Omental fat pad (tissue), 4 donors: ENCODE measurements around the gene CRB1. TPM values are rescaled to one million over a fixed set of nuclear protein-coding genes. Genes with fewer than 3 reads are reported as not detected.

Experiments
- ATAC-seq: fragments of 150-250 bp; one replicate; pipeline ENCODE4 v1.9.1; 2016; ENCODE audit warnings: mild to moderate bottlenecking, moderate library complexity; ENCODE audit not compliant: low FRiP score
- DNase-seq: peaks from one replicate; pipeline ENCODE4 v3.0.0-alpha.2; 2019; ENCODE audit warnings: low spot score
- CTCF ChIP-seq, 3 donors: fragments of 450-650 bp; IDR thresholded peaks; one replicate each; pipeline ENCODE4 v1.5.1; 2016 to 2017; ENCODE audit warnings: antibody characterized with exemption in 3 of 3, mild to moderate bottlenecking in 3 of 3, moderate library complexity in 2 of 3
- total RNA-seq, 4 donors: library from RNA; depleted of rRNA; stranded (reverse); fragments of >200 nt; gene quantifications; one replicate each; pipeline ENCODE4 v1.1.0, GENCODE V29; 2016

The CRB1 gene
- total RNA-seq, 4 donors from 2014 or later = 0.38 to 2.4 TPM; not detected in 2

DNA sequence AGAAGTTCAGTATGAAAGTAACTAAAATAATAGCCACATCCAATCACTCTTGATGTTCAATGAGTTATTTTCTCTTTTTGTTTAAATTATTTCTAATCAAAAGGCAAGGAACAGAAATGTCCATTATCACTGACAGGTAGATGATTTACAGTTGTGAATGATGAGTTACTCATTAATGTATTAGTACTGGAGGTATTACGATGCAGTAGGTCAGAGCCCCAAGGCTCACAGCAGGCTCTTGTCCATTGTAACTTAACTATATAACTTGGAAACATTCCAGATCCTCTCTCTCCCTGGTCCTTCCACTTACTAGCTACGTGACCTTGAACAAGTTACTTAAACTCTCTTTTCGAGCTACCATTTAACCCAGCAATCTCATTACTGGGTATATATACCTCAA, 39.5 kb downstream of the CRB1 start:
- DNase-seq = no peak
- no peak for ATAC-seq
- TF ChIP-seq CTCF (IDR thresholded peaks at IDR 0.05) = no peak

- DNase-seq = no peak
- TF ChIP-seq CTCF (IDR thresholded peaks at IDR 0.05) = no peak
- no peak for ATAC-seq
Observed at GRCh38 chr1:197311081-197311480, 43.0 kb downstream of the CRB1 start.

- DNase-seq (no peak), ATAC-seq (no peak)
- TF ChIP-seq CTCF (IDR thresholded peaks at IDR 0.05) = no peak
Observed at GRCh38 chr1:197312163-197312562, 44.1 kb downstream of the CRB1 start.

DNA sequence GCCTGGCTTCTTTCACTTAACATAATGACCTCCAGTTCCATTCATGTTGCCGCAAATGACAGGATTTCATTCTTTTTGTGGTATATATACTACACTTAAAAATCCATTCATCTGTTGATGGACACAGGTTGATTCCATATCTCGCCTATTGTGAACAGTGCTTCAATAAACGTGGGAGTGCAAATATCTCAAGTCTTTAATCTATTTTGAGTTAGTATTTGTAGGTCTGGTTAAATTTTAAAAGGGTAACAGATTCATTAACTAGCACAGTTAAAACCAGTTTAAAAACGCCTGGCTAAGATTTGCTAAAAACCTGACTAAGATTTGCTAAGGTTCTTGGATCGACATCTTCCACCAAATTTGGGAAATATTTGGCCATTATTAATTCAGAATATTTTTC, 45.7 kb downstream of the CRB1 start:
- no peak for TF ChIP-seq CTCF (IDR thresholded peaks at IDR 0.05)
- no peak for ATAC-seq
- no peak for DNase-seq

- ATAC-seq = no peak
- TF ChIP-seq CTCF (IDR thresholded peaks at IDR 0.05) = no peak
Observed at GRCh38 chr1:197314682-197315081, 46.6 kb downstream of the CRB1 start.

DNA sequence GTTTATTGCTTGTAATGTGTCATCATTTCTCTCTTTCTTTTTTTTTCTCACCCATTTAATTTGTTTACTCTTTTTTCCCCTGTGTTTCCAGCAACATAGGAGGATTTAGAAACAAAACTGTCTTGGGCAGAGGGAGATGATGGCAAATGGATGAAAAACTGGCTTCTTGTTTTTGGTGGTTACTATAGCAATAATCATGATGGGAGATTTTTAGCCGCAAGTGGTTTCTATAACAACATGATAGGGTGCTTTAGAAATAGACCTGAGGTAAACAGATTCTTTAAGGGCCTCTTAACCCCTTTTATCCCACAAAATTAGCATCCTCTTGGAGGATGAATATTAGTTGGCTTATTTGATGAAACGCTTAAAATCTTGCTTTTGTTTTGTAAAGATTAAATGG, 51.6 kb downstream of the CRB1 start:
- DNase-seq (no peak), ATAC-seq (no peak)
- no peak for TF ChIP-seq CTCF (IDR thresholded peaks at IDR 0.05)

More at GRCh38 chr1:197314682-197315081, 46.6 kb downstream of the CRB1 start:
- no peak for DNase-seq

GRCh38 chr1:197320991-197321531, 53.0 kb downstream of the CRB1 start:
- ATAC-seq = peak; percentile 41

More at GRCh38 chr1:197320991-197321531, 53.0 kb downstream of the CRB1 start:
- TF ChIP-seq CTCF (IDR thresholded peaks at IDR 0.05) = no peak
- no peak for DNase-seq
